SU-DHL-6 (cell line): ENCODE results near the gene RPTOR.
"Not testable (repeated sequence)": the region's sequence is repeated elsewhere in the genome, so short reads cannot be mapped to it uniquely, and the experiment has no call there.

Source experiments
- H2AFZ ChIP-seq: fragments of 200-600 bp; sonication (generic); 2 replicates; pipeline ENCODE4 v1.6.1; 2014; ENCODE audit warnings: low read depth, mild to moderate bottlenecking, moderate library complexity, mixed read lengths, antibody characterized with exemption, low read length; ENCODE audit not compliant: severe bottlenecking
- H3F3A ChIP-seq: fragments of 200-600 bp; shearing (Covaris generic); 2 replicates; pipeline ENCODE4 v1.6.0; 2016; ENCODE audit warnings: antibody characterized with exemption, mild to moderate bottlenecking; ENCODE audit not compliant: insufficient read depth
- H3K27ac ChIP-seq: fragments of 200-600 bp; sonication (generic); 2 replicates; pipeline ENCODE4 v1.5.1; 2016; ENCODE audit warnings: low read depth, mild to moderate bottlenecking, low read length, moderate library complexity, mixed read lengths
- H3K27me3 ChIP-seq: fragments of 200-600 bp; sonication (generic), shearing (Covaris generic); 2 replicates; pipeline ENCODE4 v1.6.0; 2014; ENCODE audit warnings: mild to moderate bottlenecking, low read length
- H3K36me3 ChIP-seq: fragments of 200-600 bp; sonication (generic); 2 replicates; pipeline ENCODE4 v1.6.1; 2014; ENCODE audit warnings: mild to moderate bottlenecking, low read length, mixed read lengths
- H3K4me2 ChIP-seq: fragments of 300-600, 200-600 bp; shearing (Covaris generic), sonication (generic); 2 replicates; pipeline ENCODE4 v1.6.0; 2014; ENCODE audit warnings: low read length, low read depth, mild to moderate bottlenecking; ENCODE audit not compliant: poor library complexity, severe bottlenecking
- H3K4me3 ChIP-seq: fragments of 200-600 bp; sonication (generic); 2 replicates; pipeline ENCODE4 v1.5.1; 2014; ENCODE audit warnings: antibody characterized with exemption, low read length, mild to moderate bottlenecking, mixed read lengths; ENCODE audit not compliant: insufficient read depth, poor library complexity, severe bottlenecking
- H3K79me2 ChIP-seq: fragments of 200-600 bp; sonication (generic); 2 replicates; pipeline ENCODE4 v1.6.1; 2014; ENCODE audit warnings: mild to moderate bottlenecking, low read length, moderate library complexity; ENCODE audit not compliant: insufficient read depth
- H3K9ac ChIP-seq: fragments of 200-600 bp; sonication (generic); 2 replicates; pipeline ENCODE4 v1.7.0; 2014; ENCODE audit warnings: mild to moderate bottlenecking, low read length
- H3K9me2 ChIP-seq: fragments of 200-600 bp; sonication (generic); replicated peaks from 2 replicates; pipeline ENCODE4 v1.6.1; 2014; ENCODE audit warnings: low read length; ENCODE audit not compliant: insufficient read depth
- H3K9me3 ChIP-seq: fragments of 200-600 bp; sonication (generic); 2 replicates; pipeline ENCODE4 v1.6.1; 2014; ENCODE audit warnings: low read length, mixed read lengths; ENCODE audit not compliant: insufficient read depth
- H4K20me1 ChIP-seq: fragments of 200-600 bp; sonication (generic); 2 replicates; pipeline ENCODE4 v1.6.1; 2014; ENCODE audit warnings: low read depth, mild to moderate bottlenecking, antibody characterized with exemption, low read length, moderate library complexity, mixed read lengths
- CTCF ChIP-seq: fragments of 200-600 bp; sonication (generic); IDR thresholded peaks from one replicate; pipeline ENCODE4 v1.5.1; 2017; ENCODE audit warnings: antibody characterized with exemption, mild to moderate bottlenecking, low read length, moderate library complexity; ENCODE audit not compliant: insufficient read depth, poor library complexity, severe bottlenecking
- EZH2phosphoT487 ChIP-seq: fragments of 200-600 bp; sonication (generic), shearing (Covaris generic); conservative IDR thresholded peaks from 2 replicates; pipeline ENCODE4 v1.6.1; 2018; ENCODE audit warnings: mild to moderate bottlenecking, antibody characterized with exemption, low read length, moderate library complexity, mixed read lengths

The RPTOR gene

GRCh38 chr17:80531400-80531799 lies 13.2 kb upstream of the RPTOR start:
- Histone ChIP-seq H3K4me2 (no peak overlapping the region), H3K9ac (no peak overlapping the region)
- TF ChIP-seq EZH2phosphoT487 (no peak), CTCF (no peak)

GRCh38 chr17:80537386-80537785 lies 7.3 kb upstream of the RPTOR start:
- H2AFZ ChIP-seq, H3K79me2 ChIP-seq, H3K27me3 ChIP-seq, H3K36me3 ChIP-seq, H3K27ac ChIP-seq, H3K9ac ChIP-seq, H3K9me2 ChIP-seq, H4K20me1 ChIP-seq, H3K4me2 ChIP-seq, H3F3A ChIP-seq, H3K9me3 ChIP-seq, H3K4me3 ChIP-seq: not testable (repeated sequence)

More at GRCh38 chr17:80531400-80531799, 13.2 kb upstream of the RPTOR start:
- Histone ChIP-seq H3K79me2 (no peaks in the 10 kb centered on the region), H2AFZ (no peak overlapping the region), H3K9me3 (no peaks in the 10 kb centered on the region), H3K9me2 (no peaks in the 10 kb centered on the region), H3K27ac (no peak overlapping the region), H3K4me3 (no peak overlapping the region), H4K20me1 (no peaks in the 10 kb centered on the region), H3K27me3 (no peaks in the 10 kb centered on the region), H3F3A (no peaks in the 10 kb centered on the region), H3K36me3 (no peaks in the 10 kb centered on the region)

DNA sequence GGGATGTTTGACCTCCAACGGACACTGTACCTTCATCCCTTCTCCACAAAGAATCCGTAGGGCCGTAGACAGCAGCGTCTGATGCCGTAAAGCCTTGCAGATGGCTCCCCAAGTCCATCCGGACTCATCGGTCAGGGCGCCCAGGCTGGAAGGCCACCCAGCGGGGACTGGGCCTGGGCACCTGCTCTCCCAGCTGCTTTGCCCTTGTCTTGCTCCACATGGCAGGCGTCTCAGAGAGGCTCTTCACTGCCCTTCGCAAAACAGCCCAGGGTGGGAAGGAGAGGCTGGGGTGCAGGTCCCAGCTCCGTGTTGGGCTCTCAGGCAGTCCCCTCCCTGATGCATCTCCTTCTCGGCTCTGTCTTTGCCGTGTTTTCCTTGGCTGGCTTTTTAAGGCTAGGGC lies 6.2 kb upstream of the RPTOR start:
- Histone ChIP-seq H3K27me3 (no peaks in the 10 kb centered on the region), H3K9me3 (no peaks in the 10 kb centered on the region), H2AFZ (no peak overlapping the region), H3K4me2 (no peak overlapping the region), H3K79me2 (no peaks in the 10 kb centered on the region), H3K4me3 (no peak overlapping the region), H3K27ac (no peak overlapping the region), H3F3A (no peaks in the 10 kb centered on the region), H3K36me3 (no peaks in the 10 kb centered on the region), H4K20me1 (no peaks in the 10 kb centered on the region), H3K9me2 (no peaks in the 10 kb centered on the region), H3K9ac (no peak overlapping the region)
- no peak for TF ChIP-seq CTCF
- no peak for TF ChIP-seq EZH2phosphoT487

DNA sequence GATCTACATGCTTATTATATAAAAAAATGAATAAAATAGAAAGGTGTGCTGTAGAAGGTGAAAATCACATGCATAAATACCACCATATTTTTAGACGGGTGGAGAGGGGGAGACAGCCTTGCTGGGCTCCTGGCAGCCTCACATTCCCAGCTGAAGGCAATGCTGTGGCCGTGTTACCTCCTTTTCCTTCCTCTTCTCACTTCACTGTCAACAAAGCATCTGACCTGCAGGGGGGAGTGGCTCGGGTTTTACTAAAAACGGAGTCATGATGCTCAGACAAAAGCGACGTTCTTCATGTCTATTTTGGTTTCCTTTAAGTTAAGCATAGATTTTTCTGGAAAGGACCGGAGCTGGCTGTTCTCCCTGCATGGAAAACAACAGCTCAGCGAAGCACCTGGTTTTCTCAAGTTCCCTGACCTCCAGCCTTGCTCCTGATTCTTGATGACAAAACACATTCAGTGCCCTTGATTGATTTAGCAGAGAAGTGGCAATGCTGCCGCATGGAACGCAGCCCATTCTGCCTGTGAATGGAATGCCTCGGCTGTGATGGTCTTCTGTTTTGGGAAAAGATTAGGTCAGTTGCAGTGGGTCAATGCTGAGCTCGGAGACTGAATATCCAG lies 5.5 kb upstream of the RPTOR start:
- Histone ChIP-seq H3K27ac (no peak overlapping the region), H3K9me2 (no peaks in the 10 kb centered on the region), H3K9ac (no peak overlapping the region), H3K27me3 (no peaks in the 10 kb centered on the region), H4K20me1 (no peaks in the 10 kb centered on the region), H2AFZ (no peak overlapping the region), H3K79me2 (no peaks in the 10 kb centered on the region), H3K9me3 (no peaks in the 10 kb centered on the region), H3K4me2 (peak overlapping the region; percentile 29), H3K4me3 (no peak overlapping the region), H3F3A (no peaks in the 10 kb centered on the region), H3K36me3 (no peaks in the 10 kb centered on the region)
- TF ChIP-seq CTCF: no peak
- no peak for TF ChIP-seq EZH2phosphoT487
